DMS79 (cell line): Measurements from ENCODE around the gene PGLYRP2.
"Not testable (repeated sequence)": the region's sequence is repeated elsewhere in the genome, so short reads cannot be mapped to it uniquely, and the experiment has no call there.

Experiments used
- DNase-seq: peaks from one replicate; lab custom pipeline; 2025; lab: John Stamatoyannopoulos, UW

Gene PGLYRP2

GRCh38 chr19:15487038-15487437, 7.7 kb upstream of the PGLYRP2 start:
- no peak for DNase-seq

GRCh38 chr19:15485768-15486167, 6.5 kb upstream of the PGLYRP2 start:
- DNase-seq: not testable (repeated sequence)

GRCh38 chr19:15480996-15481395, 1.7 kb upstream of the PGLYRP2 start:
- DNase-seq: not testable (repeated sequence)

GRCh38 chr19:15476325-15476724, 3.0 kb downstream of the PGLYRP2 start:
- no peak for DNase-seq

GRCh38 chr19:15475611-15476010, 3.7 kb downstream of the PGLYRP2 start:
- no peak for DNase-seq

- no peak for DNase-seq
Measured at GRCh38 chr19:15475169-15475568, 4.1 kb downstream of the PGLYRP2 start.

- not testable (repeated sequence) for DNase-seq
Measured at GRCh38 chr19:15473821-15474220, 5.5 kb downstream of the PGLYRP2 start.

GRCh38 chr19:15471639-15472101, 7.6 kb downstream of the PGLYRP2 start:
- no peak for DNase-seq

GRCh38 chr19:15469513-15470297, 9.6 kb downstream of the PGLYRP2 start:
- no peak for DNase-seq

GRCh38 chr19:15468675-15469512, 10.4 kb downstream of the PGLYRP2 start:
- DNase-seq: no peak

- no peak for DNase-seq
Measured at GRCh38 chr19:15467734-15468214, 11.5 kb downstream of the PGLYRP2 start.

- DNase-seq: no peak
Measured at GRCh38 chr19:15466851-15467733, 12.2 kb downstream of the PGLYRP2 start.

- no peak for DNase-seq
Measured at GRCh38 chr19:15464394-15465385, 14.6 kb downstream of the PGLYRP2 start, which contains the start of gene RASAL3. Gene RASAL3, minus strand, starts transcription at chr19:15464544. Its CDS starts 186 bp downstream, at chr19:15464358.

GRCh38 chr19:15463861-15464371, 15.4 kb downstream of the PGLYRP2 start:
- no peak for DNase-seq

- DNase-seq: no peak
Measured at GRCh38 chr19:15461694-15462093, 17.6 kb downstream of the PGLYRP2 start.

- DNase-seq: no peak
Measured at GRCh38 chr19:15457701-15458484, 21.4 kb downstream of the PGLYRP2 start.

GRCh38 chr19:15456871-15457700, 22.2 kb downstream of the PGLYRP2 start:
- peak; percentile 40 for DNase-seq

- no peak for DNase-seq
Measured at GRCh38 chr19:15456441-15456840, 22.9 kb downstream of the PGLYRP2 start.
